DMS153 (cell line): ENCODE data around the gene IL17B.

ENCODE experiments used
- DNase-seq: peaks from one replicate; lab custom pipeline; 2025; lab: John Stamatoyannopoulos, UW

IL17B gene

GRCh38 chr5:149357370-149358293, 21.5 kb downstream of the IL17B start, which contains the start of gene PCYOX1L:
Gene PCYOX1L (plus strand): TSS chr5:149358046. CDS start chr5:149358069, 23 bp downstream.
- DNase-seq: peak; percentile 86

GRCh38 chr5:149356391-149356790, 22.7 kb downstream of the IL17B start:
- DNase-seq: no peak

GRCh38 chr5:149355688-149356087, 23.4 kb downstream of the IL17B start:
- DNase-seq: no peak

GRCh38 chr5:149353911-149354310, 25.2 kb downstream of the IL17B start:
- no peak for DNase-seq

- DNase-seq: no peak
Observed at GRCh38 chr5:149352169-149352568, 26.9 kb downstream of the IL17B start.

GRCh38 chr5:149349382-149349781, 29.7 kb downstream of the IL17B start:
- no peak for DNase-seq

GRCh38 chr5:149348518-149348917, 30.6 kb downstream of the IL17B start:
- DNase-seq: no peak

- DNase-seq: no peak
Observed at GRCh38 chr5:149345892-149346222, 33.2 kb downstream of the IL17B start.

- peak; percentile 89 for DNase-seq
Observed at GRCh38 chr5:149345147-149345891, 33.8 kb downstream of the IL17B start, which contains the start of gene GRPEL2. Gene GRPEL2 (plus strand): TSS chr5:149345499. CDS start chr5:149345540, 41 bp downstream.

GRCh38 chr5:149344151-149344550, 34.9 kb downstream of the IL17B start:
- DNase-seq: no peak

GRCh38 chr5:149341876-149342275, 37.2 kb downstream of the IL17B start:
- DNase-seq: no peak

GRCh38 chr5:149340920-149341319, 38.2 kb downstream of the IL17B start:
- DNase-seq: no peak

GRCh38 chr5:149338364-149338763, 40.7 kb downstream of the IL17B start:
- no peak for DNase-seq

GRCh38 chr5:149337736-149338135, 41.4 kb downstream of the IL17B start:
- no peak for DNase-seq

GRCh38 chr5:149333711-149334443, 45.2 kb downstream of the IL17B start:
- no peak for DNase-seq

- DNase-seq: no peak
Observed at GRCh38 chr5:149328177-149328576, 50.9 kb downstream of the IL17B start.

- no peak for DNase-seq
Observed at GRCh38 chr5:149326611-149327010, 52.5 kb downstream of the IL17B start.

- no peak for DNase-seq
Observed at GRCh38 chr5:149325894-149326293, 53.2 kb downstream of the IL17B start.

GRCh38 chr5:149325166-149325735, 53.8 kb downstream of the IL17B start:
- no peak for DNase-seq

GRCh38 chr5:149324641-149325040, 54.5 kb downstream of the IL17B start:
- DNase-seq: no peak
